Endothelial cell of umbilical vein (primary cell): ENCODE measurements around the gene NAA60. TPM values are rescaled to one million over a fixed set of nuclear protein-coding genes. Genes with fewer than 3 reads are reported as not detected.

Experiments used
- BruUV-seq: library from RNA; stranded (reverse); fragments of 400-500 nt; replicated peaks from 2 replicates; lab custom pipeline; 2021; lab: Mats Ljungman, UMichigan
- CTCF ChIA-PET: fragments of 300-600, 350-600 bp; sonication (Branson Sonifier 250); formaldehyde crosslinking; loops from one replicate; lab custom pipeline; 2021; ENCODE audit warnings: antibody characterized with exemption, inconsistent platforms; lab: Charles Lee
- POLR2A ChIA-PET: fragments of 300-600, 350-600 bp; sonication (Branson Sonifier 250); formaldehyde crosslinking; loops from one replicate; lab custom pipeline; 2021; ENCODE audit warnings: antibody characterized with exemption, inconsistent platforms; lab: Charles Lee
- DNase-seq: peaks from one replicate; pipeline ENCODE4 v3.0.0-alpha.2; 2011; ENCODE audit warnings: low read depth, low spot score
- FAIRE-seq: peaks from 2 replicates; lab custom pipeline; 2011; peaks lifted over from hg19 to GRCh38; lab: Jason Lieb, UNC
- H2AFZ ChIP-seq: 2 replicates; pipeline ENCODE4 v1.6.0; 2012; ENCODE audit warnings: low read depth, low read length, control low read depth, inconsistent platforms
- H3K27ac ChIP-seq: 2 replicates; pipeline ENCODE4 v1.5.1; 2011; ENCODE audit warnings: low read depth, mild to moderate bottlenecking, control low read depth, low read length, moderate library complexity; ENCODE audit not compliant: insufficient read depth
- H3K27me3 ChIP-seq, 2 experiments: 2 replicates each; pipeline versions ENCODE4 v1.6.0 to v1.6.1; 2011; ENCODE audit warnings: low read length in 2 of 2, mixed read lengths in 1 of 2; ENCODE audit not compliant: control insufficient read depth in 2 of 2, insufficient read depth in 2 of 2
- H3K36me3 ChIP-seq, 2 experiments: 2 replicates in 1 of 2; 3 replicates in 1 of 2; pipeline ENCODE4 v1.5.1; 2011; ENCODE audit warnings: low read length in 2 of 2, mild to moderate bottlenecking in 1 of 2, moderate library complexity in 1 of 2; ENCODE audit not compliant: control insufficient read depth in 2 of 2, insufficient read depth in 2 of 2; ENCODE audit errors: extremely low read depth in 1 of 2
- H3K4me1 ChIP-seq: 3 replicates; pipeline ENCODE4 v1.5.1; 2011; ENCODE audit warnings: mild to moderate bottlenecking, low read length; ENCODE audit not compliant: control insufficient read depth, insufficient read depth; ENCODE audit errors: extremely low read depth
- H3K4me2 ChIP-seq: 2 replicates; pipeline ENCODE4 v1.6.1; 2011; ENCODE audit warnings: low read length, control low read depth, mixed read lengths; ENCODE audit not compliant: insufficient read depth
- H3K4me3 ChIP-seq, 3 experiments: fragments of 200-600 bp in 1 of 3; sonication (generic), shearing (Covaris generic) in 1 of 3; replicated peaks in 1 of 3; 2 replicates each; pipeline ENCODE4 v1.5.1; 2011 to 2016; ENCODE audit warnings: control low read depth in 3 of 3, low read length in 3 of 3, mild to moderate bottlenecking in 2 of 3, inconsistent platforms in 1 of 3, low read depth in 1 of 3, moderate library complexity in 1 of 3; ENCODE audit not compliant: insufficient read depth in 1 of 3
- H3K79me2 ChIP-seq: 2 replicates; pipeline ENCODE4 v1.6.0; 2012; ENCODE audit warnings: low read length, inconsistent platforms; ENCODE audit not compliant: control insufficient read depth, insufficient read depth
- H3K9ac ChIP-seq: replicated peaks from 2 replicates; pipeline ENCODE3; 2011; ENCODE audit warnings: low read length, control low read depth; ENCODE audit not compliant: insufficient read depth; ENCODE audit errors: extremely low read depth
- H3K9me1 ChIP-seq: replicated peaks from 3 replicates; pipeline ENCODE4 v1.6.0; 2011; ENCODE audit warnings: mild to moderate bottlenecking, low read length; ENCODE audit not compliant: control insufficient read depth, insufficient read depth; ENCODE audit errors: extremely low read depth
- H3K9me3 ChIP-seq: replicated peaks from 2 replicates; pipeline ENCODE4 v1.5.1; 2012; ENCODE audit warnings: low read length, inconsistent platforms; ENCODE audit not compliant: control insufficient read depth, insufficient read depth
- H4K20me1 ChIP-seq: replicated peaks from 2 replicates; pipeline ENCODE3; 2011; ENCODE audit warnings: mild to moderate bottlenecking, low read length; ENCODE audit not compliant: control insufficient read depth, insufficient read depth; ENCODE audit errors: extremely low read depth
- EZH2 ChIP-seq: IDR thresholded peaks from 2 replicates; pipeline ENCODE4 v1.6.1; 2012; ENCODE audit warnings: borderline replicate concordance, low read depth, mild to moderate bottlenecking, moderate library complexity, low read length, inconsistent platforms; ENCODE audit not compliant: severe bottlenecking
- FOS ChIP-seq: IDR thresholded peaks from 2 replicates; pipeline ENCODE4 v1.6.1; 2011; ENCODE audit warnings: mild to moderate bottlenecking, low read length, moderate library complexity, borderline replicate concordance; ENCODE audit not compliant: insufficient read depth
- GATA2 ChIP-seq: IDR thresholded peaks from 2 replicates; pipeline ENCODE4 v1.7.0; 2011; ENCODE audit warnings: low read depth, mild to moderate bottlenecking, moderate library complexity, mixed read lengths, low read length; ENCODE audit not compliant: insufficient read length, insufficient read depth
- JUN ChIP-seq: IDR thresholded peaks from 2 replicates; pipeline ENCODE4 v1.6.1; 2011; ENCODE audit warnings: borderline replicate concordance, low read depth; ENCODE audit not compliant: insufficient read length, insufficient read depth
- MYC ChIP-seq: IDR thresholded peaks from one replicate; pipeline ENCODE4 v1.6.1; 2011; ENCODE audit warnings: mild to moderate bottlenecking, low read depth, low read length
- POLR2A ChIP-seq: IDR thresholded peaks from 2 replicates; pipeline ENCODE4 v1.6.1; 2012; ENCODE audit warnings: low read depth, mild to moderate bottlenecking, control low read depth, low read length
- POLR2AphosphoS5 ChIP-seq: IDR thresholded peaks from 2 replicates; pipeline ENCODE4 v1.6.1; 2012; ENCODE audit warnings: low read depth, mild to moderate bottlenecking, control low read depth, low read length, moderate library complexity; ENCODE audit not compliant: insufficient read depth
- dilution Hi-C: fragments of 300-500 bp; cut with MboI; formaldehyde crosslinking; loops from one replicate; pipeline ENCODE4 v1.15.0; 2019; ENCODE audit warnings: low sequenced_read_pairs; ENCODE audit not compliant: extremely low pct_ligation_motif_present
- intact Hi-C: fragments of 100-400 bp; cut with micrococcal nuclease; formaldehyde crosslinking; loops from one replicate; pipeline ENCODE4 v1.10.0; 2022
- polyA plus RNA-seq, 4 experiments: library from polyadenylated mRNA; depleted of rRNA in 3 of 4; stranded (reverse) in 3 of 4; unstranded in 1 of 4; fragments of >200 nt; gene quantifications; 2 replicates each; pipeline versions ENCODE4 v1.2.1 to v1.2.3, GENCODE V29; 2011 to 2012; ENCODE audit warnings: missing spikeins in 1 of 4
- total RNA-seq: library from RNA; stranded (reverse); gene quantifications from 2 replicates; pipeline ENCODE4 v1.2.3, GENCODE V29; 2021
- TF ChIP-seq, protein P1 (sequence below): IDR thresholded peaks from 2 replicates; pipeline ENCODE4 v1.6.1; 2011; ENCODE audit not compliant: insufficient read depth, insufficient read length
- TF ChIP-seq, protein P2 (sequence below), 2 donors: IDR thresholded peaks; 1 replicate in 1 of 2; 2 replicates in 1 of 2; pipeline ENCODE4 v1.5.1; 2011; ENCODE audit warnings: low read length in 2 of 2, mild to moderate bottlenecking in 2 of 2, moderate library complexity in 2 of 2, control low read depth in 1 of 2, inconsistent platforms in 1 of 2, low read depth in 1 of 2; ENCODE audit not compliant: insufficient read depth in 1 of 2; ENCODE audit errors: extremely low read depth in 1 of 2

NAA60 gene
- total and polyA plus RNA-seq, 2 donors (not counting 3 experiments of a cell fraction or from before 2014, with no cell fraction given), result 22.1 to 42.9 TPM

DNA sequence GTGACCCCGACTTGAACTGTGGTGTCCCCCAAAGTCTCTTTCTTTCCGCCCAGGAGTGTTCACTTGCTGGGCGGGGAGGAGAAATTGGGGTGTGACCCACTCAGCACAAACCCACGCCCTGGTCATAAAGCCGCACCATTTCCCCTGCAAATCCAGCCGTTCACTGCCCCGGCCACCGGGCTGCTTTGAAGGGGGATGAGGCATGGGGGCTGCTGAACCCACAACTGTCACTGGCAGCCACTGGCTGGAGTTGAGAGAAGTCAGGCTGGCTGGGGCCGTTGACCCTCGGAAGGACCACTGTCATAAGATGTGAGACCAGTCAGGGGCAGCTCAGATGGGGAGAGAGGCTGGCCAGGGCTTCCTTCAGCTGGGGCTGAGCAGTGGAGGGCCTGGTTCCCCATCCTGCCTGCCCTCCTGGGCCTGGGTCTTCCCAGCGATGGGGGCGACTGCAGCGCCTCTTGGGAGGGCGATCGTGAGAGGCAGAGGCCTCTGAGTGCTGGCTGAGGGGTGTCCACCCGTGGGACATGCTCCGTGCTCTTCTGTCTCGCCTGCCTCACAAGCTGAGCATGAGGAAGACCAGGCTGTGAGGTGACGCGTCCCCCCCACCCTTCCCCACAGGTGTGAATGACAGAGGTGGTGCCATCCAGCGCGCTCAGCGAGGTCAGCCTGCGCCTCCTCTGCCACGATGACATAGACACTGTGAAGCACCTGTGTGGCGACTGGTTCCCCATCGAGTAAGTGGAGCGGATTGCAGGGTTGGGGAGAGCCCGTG lies 32.3 kb downstream of the NAA60 start:
- Histone ChIP-seq H4K20me1 (no peaks in the 10 kb centered on the region), H3K9me3 (no peaks in the 10 kb centered on the region), H3K27me3 (no peaks in the 10 kb centered on the region), H3K4me2 (no peak overlapping the region), H3K79me2 (peaks cover 48% of the 10 kb centered on the region), H2AFZ (no peak overlapping the region), H3K4me3 (no peak overlapping the region), H3K36me3 (peaks cover 2 to 13% of the 10 kb centered on the region in 2 experiments), H3K4me1 (no peaks in the 10 kb centered on the region), H3K9ac (no peak overlapping the region), H3K9me1 (no peaks in the 10 kb centered on the region), H3K27ac (no peak overlapping the region)
- POLR2A ChIA-PET, result no interaction called here
- CTCF ChIA-PET, result no interaction called here
- intact Hi-C loops (no loop called here), dilution Hi-C loops (no loop called here)
- FAIRE-seq (no peak), DNase-seq (no peak)
- no peak for TF ChIP-seq FOS
- no peak for TF ChIP-seq JUN
- no peak for TF ChIP-seq GATA2
- TF ChIP-seq, protein P1, sequence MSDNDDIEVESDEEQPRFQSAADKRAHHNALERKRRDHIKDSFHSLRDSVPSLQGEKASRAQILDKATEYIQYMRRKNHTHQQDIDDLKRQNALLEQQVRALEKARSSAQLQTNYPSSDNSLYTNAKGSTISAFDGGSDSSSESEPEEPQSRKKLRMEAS, result no peak
- TF ChIP-seq, protein P2, sequence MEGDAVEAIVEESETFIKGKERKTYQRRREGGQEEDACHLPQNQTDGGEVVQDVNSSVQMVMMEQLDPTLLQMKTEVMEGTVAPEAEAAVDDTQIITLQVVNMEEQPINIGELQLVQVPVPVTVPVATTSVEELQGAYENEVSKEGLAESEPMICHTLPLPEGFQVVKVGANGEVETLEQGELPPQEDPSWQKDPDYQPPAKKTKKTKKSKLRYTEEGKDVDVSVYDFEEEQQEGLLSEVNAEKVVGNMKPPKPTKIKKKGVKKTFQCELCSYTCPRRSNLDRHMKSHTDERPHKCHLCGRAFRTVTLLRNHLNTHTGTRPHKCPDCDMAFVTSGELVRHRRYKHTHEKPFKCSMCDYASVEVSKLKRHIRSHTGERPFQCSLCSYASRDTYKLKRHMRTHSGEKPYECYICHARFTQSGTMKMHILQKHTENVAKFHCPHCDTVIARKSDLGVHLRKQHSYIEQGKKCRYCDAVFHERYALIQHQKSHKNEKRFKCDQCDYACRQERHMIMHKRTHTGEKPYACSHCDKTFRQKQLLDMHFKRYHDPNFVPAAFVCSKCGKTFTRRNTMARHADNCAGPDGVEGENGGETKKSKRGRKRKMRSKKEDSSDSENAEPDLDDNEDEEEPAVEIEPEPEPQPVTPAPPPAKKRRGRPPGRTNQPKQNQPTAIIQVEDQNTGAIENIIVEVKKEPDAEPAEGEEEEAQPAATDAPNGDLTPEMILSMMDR (IDR thresholded peaks at IDR 0.05; ENCODE audit: extremely low read depth in 1 of 2, insufficient read depth in 1 of 2, low read depth in 1 of 2, low read length in 2 of 2), result no peak
- TF ChIP-seq EZH2, result no peak
- no peak for TF ChIP-seq POLR2A
- TF ChIP-seq MYC, result no peak
- TF ChIP-seq POLR2AphosphoS5, result no peak
- BruUV-seq, result no TSS peak
